Fibroblast of lung (primary cell): ENCODE data around the gene LIMK2.

Source experiments
- EZH2 ChIP-seq: IDR thresholded peaks from 2 replicates; pipeline ENCODE4 v1.5.1; 2012; ENCODE audit warnings: low read length, control low read depth, mild to moderate bottlenecking; ENCODE audit errors: missing control alignments
- TF ChIP-seq, protein P1 (sequence below), 2 donors: IDR thresholded peaks in 1 of 2; conservative IDR thresholded peaks in 1 of 2; 1 replicate in 1 of 2; 2 replicates in 1 of 2; pipeline ENCODE4 v1.5.1; 2011 to 2012; ENCODE audit warnings: low read length in 2 of 2, control low read depth in 1 of 2, inconsistent platforms in 1 of 2, low read depth in 1 of 2, mild to moderate bottlenecking in 1 of 2

DNA sequence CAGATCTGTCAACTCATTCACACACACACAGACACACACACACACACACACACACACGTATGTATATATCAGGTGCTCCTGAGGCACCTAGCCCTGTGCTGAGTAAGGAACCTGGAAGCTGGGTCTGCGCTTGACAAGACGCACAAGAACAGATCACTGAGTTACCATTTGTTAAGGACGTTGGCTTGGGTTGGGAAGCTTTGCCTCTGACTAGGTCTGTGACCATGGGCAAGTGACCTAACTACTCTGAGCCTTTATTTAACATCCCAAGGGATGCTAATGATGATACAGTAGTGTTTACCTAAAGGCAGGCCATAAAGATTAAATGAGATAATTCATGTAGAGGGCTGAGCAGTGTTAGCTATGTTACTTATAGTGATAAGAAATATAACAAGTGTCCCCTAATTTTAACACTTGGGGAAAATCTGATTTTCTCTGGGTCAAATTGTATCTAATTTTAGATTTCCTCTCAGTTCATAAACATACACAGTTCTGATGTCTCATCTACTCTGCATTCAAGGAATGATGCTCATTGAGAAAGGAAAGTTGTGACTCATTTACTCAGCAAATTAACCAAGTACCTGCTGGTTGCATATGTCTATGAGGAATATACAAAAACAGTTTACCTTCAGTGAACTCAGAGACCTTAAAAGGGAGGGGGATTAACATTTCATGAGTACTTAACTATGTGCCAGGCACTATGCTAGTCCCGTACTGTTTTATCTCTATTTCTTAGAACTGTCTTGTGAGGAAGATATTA is 38.5 kb upstream of the LIMK2 start:
- TF ChIP-seq, protein P1, sequence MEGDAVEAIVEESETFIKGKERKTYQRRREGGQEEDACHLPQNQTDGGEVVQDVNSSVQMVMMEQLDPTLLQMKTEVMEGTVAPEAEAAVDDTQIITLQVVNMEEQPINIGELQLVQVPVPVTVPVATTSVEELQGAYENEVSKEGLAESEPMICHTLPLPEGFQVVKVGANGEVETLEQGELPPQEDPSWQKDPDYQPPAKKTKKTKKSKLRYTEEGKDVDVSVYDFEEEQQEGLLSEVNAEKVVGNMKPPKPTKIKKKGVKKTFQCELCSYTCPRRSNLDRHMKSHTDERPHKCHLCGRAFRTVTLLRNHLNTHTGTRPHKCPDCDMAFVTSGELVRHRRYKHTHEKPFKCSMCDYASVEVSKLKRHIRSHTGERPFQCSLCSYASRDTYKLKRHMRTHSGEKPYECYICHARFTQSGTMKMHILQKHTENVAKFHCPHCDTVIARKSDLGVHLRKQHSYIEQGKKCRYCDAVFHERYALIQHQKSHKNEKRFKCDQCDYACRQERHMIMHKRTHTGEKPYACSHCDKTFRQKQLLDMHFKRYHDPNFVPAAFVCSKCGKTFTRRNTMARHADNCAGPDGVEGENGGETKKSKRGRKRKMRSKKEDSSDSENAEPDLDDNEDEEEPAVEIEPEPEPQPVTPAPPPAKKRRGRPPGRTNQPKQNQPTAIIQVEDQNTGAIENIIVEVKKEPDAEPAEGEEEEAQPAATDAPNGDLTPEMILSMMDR (conservative IDR thresholded peaks at IDR 0.05 in 1 of 2, IDR thresholded peaks at IDR 0.05 in 1 of 2; ENCODE audit: low read depth in 1 of 2, low read length in 2 of 2) = no peak
- no peak for TF ChIP-seq EZH2
